CD4-positive, alpha-beta T cell treated with Interleukin-15 for 4 hours (primary cell): ENCODE data around the gene SUGCT.
"Not testable (repeated sequence)": the region's sequence is repeated elsewhere in the genome, so short reads cannot be mapped to it uniquely, and the experiment has no call there.

Experiments used
- DNase-seq: peaks from one replicate; pipeline ENCODE4 v3.0.0-alpha.2; 2020; ENCODE audit warnings: low spot score

The SUGCT gene

GRCh38 chr7:40580776-40581175, 446.0 kb downstream of the SUGCT start:
- no peak for DNase-seq

GRCh38 chr7:40582539-40582938, 447.7 kb downstream of the SUGCT start:
- DNase-seq: no peak

- DNase-seq: no peak
Measured at GRCh38 chr7:40583667-40584444, 449.1 kb downstream of the SUGCT start.

- DNase-seq: no peak
Measured at GRCh38 chr7:40584667-40585433, 450.0 kb downstream of the SUGCT start.

- DNase-seq: no peak
Measured at GRCh38 chr7:40586197-40586596, 451.4 kb downstream of the SUGCT start.

GRCh38 chr7:40587419-40587818, 452.6 kb downstream of the SUGCT start:
- no peak for DNase-seq

- no peak for DNase-seq
Measured at GRCh38 chr7:40595129-40595528, 460.3 kb downstream of the SUGCT start.

- DNase-seq: no peak
Measured at GRCh38 chr7:40595832-40596231, 461.0 kb downstream of the SUGCT start.

GRCh38 chr7:40597517-40597916, 462.7 kb downstream of the SUGCT start:
- no peak for DNase-seq

- no peak for DNase-seq
Measured at GRCh38 chr7:40598915-40599314, 464.1 kb downstream of the SUGCT start.

GRCh38 chr7:40599836-40600235, 465.0 kb downstream of the SUGCT start:
- no peak for DNase-seq

GRCh38 chr7:40602351-40602750, 467.5 kb downstream of the SUGCT start:
- DNase-seq: not testable (repeated sequence)

- no peak for DNase-seq
Measured at GRCh38 chr7:40604601-40605438, 470.0 kb downstream of the SUGCT start.

- DNase-seq: no peak
Measured at GRCh38 chr7:40608321-40609075, 473.7 kb downstream of the SUGCT start.

- no peak for DNase-seq
Measured at GRCh38 chr7:40610461-40610860, 475.7 kb downstream of the SUGCT start.

GRCh38 chr7:40611095-40611871, 476.5 kb downstream of the SUGCT start:
- no peak for DNase-seq

- DNase-seq: no peak
Measured at GRCh38 chr7:40612298-40612697, 477.5 kb downstream of the SUGCT start.

GRCh38 chr7:40619647-40620046, 484.8 kb downstream of the SUGCT start:
- no peak for DNase-seq

- DNase-seq: no peak
Measured at GRCh38 chr7:40621592-40621998, 486.8 kb downstream of the SUGCT start.

- DNase-seq: no peak
Measured at GRCh38 chr7:40622941-40623501, 488.2 kb downstream of the SUGCT start.

GRCh38 chr7:40623863-40624262, 489.1 kb downstream of the SUGCT start:
- DNase-seq: no peak
